Umbilical cord (tissue), 2 donors: ENCODE results near the gene CHKA. TPM values are rescaled to one million over a fixed set of nuclear protein-coding genes. Genes with fewer than 3 reads are reported as not detected.
"Not testable (repeated sequence)": the region's sequence is repeated elsewhere in the genome, so short reads cannot be mapped to it uniquely, and the experiment has no call there.

ENCODE experiments used
- DNase-seq: peaks from one replicate; pipeline ENCODE4 v3.0.0-alpha.2; 2015; ENCODE audit warnings: low spot score
- total RNA-seq: library from RNA; depleted of rRNA; stranded (reverse); fragments of >200 nt; gene quantifications from one replicate; pipeline ENCODE4 v1.2.3, GENCODE V29; 2014; ENCODE audit warnings: low replicate concordance; ENCODE audit not compliant: insufficient read depth

The CHKA gene
- total RNA-seq, 1 donor from 2014 or later: 6.7 TPM

- DNase-seq: no peak
Observed at GRCh38 chr11:68116126-68116525, 5.1 kb downstream of the CHKA start.

DNA sequence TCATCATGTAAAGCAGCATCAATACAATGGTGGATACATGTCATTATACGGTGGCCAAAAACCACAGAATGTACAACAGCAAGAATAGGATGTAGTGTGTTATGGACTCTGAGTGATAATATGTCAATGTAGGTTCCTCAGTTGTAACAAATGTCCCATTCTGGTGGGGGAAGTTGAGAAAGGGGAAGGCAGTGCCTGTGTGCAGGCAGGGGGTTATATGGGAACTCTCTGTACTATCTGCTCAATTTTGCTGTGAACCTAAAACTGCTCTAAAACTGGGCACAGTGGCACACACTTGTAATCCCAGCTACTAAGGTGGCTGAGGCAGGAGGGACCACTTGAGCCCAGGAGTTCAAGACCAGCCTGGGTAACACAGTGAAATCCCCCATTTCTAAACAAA, 5.9 kb downstream of the CHKA start:
- no peak for DNase-seq

- peak; percentile 54 for DNase-seq
Observed at GRCh38 chr11:68113986-68114385, 7.2 kb downstream of the CHKA start.

DNA sequence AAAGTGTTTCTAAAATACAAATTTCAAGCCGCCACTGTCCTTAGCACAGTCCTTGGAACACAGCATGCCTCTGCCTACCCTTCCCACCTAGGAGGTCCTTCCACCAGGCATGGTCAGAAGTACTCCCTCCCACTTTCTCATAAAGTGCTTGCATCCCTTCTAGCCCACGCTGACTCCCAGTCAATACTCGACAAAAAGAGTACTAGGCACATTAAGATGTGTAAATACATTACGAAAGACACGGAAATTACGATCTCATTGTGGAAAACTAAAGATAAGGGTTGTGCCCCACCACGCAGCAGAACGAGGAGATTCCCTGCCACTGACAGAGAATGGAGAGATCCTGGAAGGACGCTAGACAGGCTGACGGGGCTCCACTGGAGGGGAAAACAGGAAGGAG, 13.5 kb downstream of the CHKA start:
- DNase-seq: no peak

- DNase-seq: peak; percentile 59
Observed at GRCh38 chr11:68106165-68106940, 14.8 kb downstream of the CHKA start.

- peak; percentile 65 for DNase-seq
Observed at GRCh38 chr11:68099474-68100405, 21.4 kb downstream of the CHKA start.

- no peak for DNase-seq
Observed at GRCh38 chr11:68099057-68099456, 22.1 kb downstream of the CHKA start.

DNA sequence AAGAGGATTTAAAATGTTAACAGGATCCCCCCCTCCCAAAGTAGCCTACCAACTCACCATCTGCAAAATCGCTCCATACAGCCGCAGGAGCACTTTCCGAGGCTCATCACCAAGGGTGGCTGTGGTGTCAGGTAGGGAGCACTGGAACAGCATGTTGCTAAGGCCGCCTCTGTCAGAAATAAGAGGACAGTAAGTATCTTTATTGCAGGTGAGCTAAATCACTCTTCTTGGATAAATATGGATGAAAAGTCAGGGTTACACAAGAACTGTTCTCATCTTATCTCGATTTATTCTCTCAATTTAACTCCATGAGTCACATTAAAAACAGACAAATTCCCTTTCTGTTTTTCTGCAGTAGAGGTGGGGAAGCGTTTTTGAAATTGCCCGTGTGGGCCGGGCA, 24.2 kb downstream of the CHKA start:
- no peak for DNase-seq

DNA sequence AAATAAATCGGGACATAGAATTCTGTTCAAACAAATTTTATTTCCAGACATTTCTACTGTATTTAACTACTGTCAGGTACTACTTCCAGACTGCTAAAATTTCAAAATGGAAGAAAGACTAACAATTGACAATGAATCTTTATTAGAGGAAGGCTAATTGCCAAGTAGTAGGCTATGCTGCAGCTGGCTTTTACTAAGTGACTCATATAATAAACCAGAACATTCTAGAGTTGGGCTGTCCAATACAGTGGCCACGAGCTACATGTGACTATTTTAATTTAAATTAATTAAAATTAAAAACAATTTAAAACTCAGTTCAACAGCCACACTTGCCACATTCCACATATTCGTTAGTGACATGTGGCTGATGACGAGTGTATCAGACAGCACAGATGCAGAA, 27.6 kb downstream of the CHKA start:
- DNase-seq: no peak

DNA sequence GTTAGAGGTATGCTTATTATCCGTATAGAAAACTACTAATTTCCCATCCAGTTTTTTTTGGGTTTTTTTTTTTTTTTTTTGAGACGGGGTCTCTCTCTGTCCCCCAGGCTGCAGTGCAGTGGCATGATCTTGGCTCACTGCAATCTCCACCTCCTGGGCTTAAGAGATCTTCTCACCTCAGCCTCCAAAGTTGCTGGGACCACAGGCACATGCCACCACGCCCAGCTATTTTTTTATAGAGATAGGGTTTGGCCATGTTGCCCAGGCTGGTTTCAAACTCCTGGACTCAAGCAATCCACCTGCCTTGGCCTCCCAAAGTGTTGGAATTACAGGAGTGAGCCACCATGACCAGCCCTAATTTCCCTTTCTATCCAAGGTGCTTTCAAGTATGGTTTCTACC, 28.2 kb downstream of the CHKA start:
- DNase-seq: not testable (repeated sequence)

DNA sequence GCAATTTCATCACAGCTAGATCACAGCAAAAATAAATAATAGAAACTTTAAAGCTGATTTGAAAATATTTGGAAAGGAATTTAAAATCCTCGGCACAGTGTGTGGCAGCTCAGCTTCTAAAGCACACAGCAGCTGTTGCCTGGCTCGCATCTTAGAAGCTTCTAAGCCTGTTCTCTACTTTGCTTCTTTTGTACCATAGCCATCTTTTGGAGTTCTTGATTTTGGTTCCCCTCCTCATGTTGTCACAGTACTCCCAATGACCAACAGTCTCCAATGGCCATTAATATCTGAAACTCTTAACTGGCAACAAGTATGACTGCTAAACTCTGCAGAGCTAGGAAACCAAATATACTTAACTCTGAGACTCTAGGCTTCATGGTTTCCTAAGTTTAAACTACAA, 28.8 kb downstream of the CHKA start:
- no peak for DNase-seq

DNA sequence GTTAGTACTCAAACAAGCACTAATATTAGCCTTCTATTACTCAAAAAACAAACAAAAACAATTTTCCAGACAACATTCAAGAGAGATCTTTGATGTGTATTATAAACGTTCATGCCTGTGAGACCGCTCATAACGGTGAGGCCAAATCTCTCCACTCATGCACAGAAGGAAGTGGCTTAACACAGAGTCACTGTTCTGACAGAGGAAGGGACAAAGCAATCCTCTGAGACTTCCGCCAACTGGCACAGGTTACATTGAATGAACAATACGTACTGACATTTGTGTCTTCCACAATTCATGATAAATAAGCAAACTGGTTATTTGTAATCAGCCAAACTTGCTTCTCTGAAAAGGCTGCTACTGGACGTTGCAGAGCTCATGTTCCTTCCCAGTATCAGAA, 30.5 kb downstream of the CHKA start:
- no peak for DNase-seq

GRCh38 chr11:68090287-68090686, 30.9 kb downstream of the CHKA start:
- DNase-seq: no peak

GRCh38 chr11:68089679-68090078, 31.5 kb downstream of the CHKA start:
- DNase-seq: no peak

DNA sequence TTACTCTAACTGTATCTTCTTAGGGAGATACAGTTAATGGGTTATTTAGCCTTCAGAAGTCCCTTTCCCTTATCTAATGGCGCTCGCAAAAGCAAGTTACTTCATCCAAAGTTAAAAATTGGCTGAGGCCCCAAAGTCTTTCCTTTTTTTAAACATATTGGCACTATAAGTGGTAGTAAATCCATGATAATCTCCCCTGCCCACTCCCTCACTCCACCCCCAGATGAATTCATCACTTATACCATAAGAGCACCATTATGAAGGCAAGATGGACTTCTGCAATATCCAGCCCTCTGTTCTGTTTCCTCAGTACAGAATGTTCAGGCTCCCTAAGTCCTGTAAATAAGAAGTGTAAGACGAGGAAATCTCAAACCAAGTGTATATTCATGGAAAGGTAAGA, 37.7 kb downstream of the CHKA start:
- DNase-seq: peak; percentile 32

DNA sequence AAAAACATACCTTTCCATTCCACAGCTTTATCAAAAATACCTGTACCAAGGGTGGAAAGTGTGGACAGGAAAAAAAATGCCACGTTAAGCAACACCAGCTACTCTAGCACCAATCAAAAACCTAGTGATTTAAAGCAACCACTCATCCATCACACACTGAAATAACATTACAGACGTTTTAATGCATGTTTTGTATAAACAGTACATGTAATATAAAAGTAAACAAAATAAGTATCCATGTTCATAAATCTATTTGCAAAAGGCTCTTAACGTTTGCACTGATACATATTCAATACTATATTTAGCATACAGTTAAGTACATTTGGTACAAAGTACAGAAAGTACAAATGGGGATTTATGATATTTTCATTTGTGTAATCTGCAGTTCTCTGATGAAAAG, 38.7 kb downstream of the CHKA start:
- no peak for DNase-seq

GRCh38 chr11:68081691-68082090, 39.5 kb downstream of the CHKA start:
- no peak for DNase-seq

DNA sequence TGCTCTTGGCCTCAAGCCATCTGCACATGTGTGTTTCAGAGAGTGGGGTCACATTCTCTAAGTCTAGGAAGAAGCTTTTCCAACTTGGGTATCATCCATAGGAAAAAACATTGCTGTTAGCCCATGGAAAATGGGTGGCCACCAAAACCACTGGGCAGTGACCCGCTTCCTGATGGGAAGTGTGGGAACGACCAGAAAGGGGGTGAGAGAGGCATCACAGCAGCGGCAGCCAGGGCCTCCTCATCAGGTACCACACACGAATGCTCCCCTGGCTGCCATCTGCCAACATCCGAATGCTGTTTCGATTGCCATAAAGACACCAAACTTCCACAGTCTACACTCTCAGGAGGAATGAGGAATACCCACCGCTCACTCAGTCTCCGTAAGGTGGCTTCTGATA, 40.3 kb downstream of the CHKA start:
- no peak for DNase-seq

GRCh38 chr11:68077617-68078582, 43.3 kb downstream of the CHKA start:
- peak; percentile 10 for DNase-seq

DNA sequence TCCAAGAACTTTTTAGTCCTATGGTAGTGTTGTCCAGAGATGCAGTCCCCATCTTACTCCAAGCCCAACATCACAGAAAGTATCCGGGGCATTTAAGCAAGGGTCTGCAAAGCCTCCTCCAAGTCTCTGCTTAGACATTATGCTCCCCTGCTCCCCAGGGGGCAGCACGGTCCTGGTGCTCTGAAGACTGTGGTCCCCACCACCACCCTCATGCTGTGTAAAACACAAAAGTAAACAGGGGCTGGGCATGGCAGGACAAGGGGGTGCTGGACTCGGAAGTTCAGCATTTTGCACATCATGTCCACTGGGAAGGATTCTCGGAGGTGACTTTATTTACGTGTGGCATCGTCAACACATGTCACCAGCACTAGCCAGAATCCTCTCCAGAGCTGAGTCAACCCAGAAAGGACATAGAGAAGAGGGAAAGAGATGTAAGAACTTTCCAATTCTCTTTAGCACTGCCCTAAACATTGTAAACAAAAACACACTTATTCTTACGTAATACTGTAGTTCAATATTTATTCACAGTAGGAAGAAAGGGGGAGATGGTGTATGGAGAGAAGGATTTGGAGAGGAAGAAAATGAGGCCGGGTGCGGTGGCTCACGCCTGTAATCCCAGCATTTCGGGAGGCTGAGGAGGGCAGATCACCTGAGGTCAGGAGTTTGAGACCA, 44.7 kb downstream of the CHKA start:
- DNase-seq: no peak
